Panc1 (cell line): ENCODE measurements around the gene SKIC2. TPM values are rescaled to one million over a fixed set of nuclear protein-coding genes. Genes with fewer than 3 reads are reported as not detected.
"Not testable (repeated sequence)": the region's sequence is repeated elsewhere in the genome, so short reads cannot be mapped to it uniquely, and the experiment has no call there.

Source experiments
- ATAC-seq: fragments of 200-7000 bp; cut with Tn5 transposase; 2 replicates; pipeline ENCODE4 v1.9.1; 2020; ENCODE audit warnings: mild to moderate bottlenecking, moderate library complexity
- BruUV-seq: library from RNA; stranded (reverse); fragments of 400-500 nt; replicated peaks from 2 replicates; lab custom pipeline; 2021; lab: Mats Ljungman, UMichigan
- CTCF ChIA-PET: fragments of 300-600 bp; sonication (Branson Sonifier 250); formaldehyde crosslinking; loops from one replicate; lab custom pipeline; 2022; ENCODE audit warnings: antibody characterized with exemption; lab: Charles Lee
- POLR2A ChIA-PET: fragments of 300-600 bp; sonication (Branson Sonifier 250); formaldehyde crosslinking; loops from one replicate; lab custom pipeline; 2022; ENCODE audit warnings: antibody characterized with exemption; lab: Charles Lee
- DNase-seq: peaks from one replicate; pipeline ENCODE4 v3.0.0-alpha.2; 2010; ENCODE audit warnings: low read depth, low spot score
- H3K27ac ChIP-seq: 2 replicates; pipeline ENCODE4 v1.5.1; 2011; ENCODE audit warnings: mild to moderate bottlenecking, low read length, inconsistent platforms
- H3K27me3 ChIP-seq: fragments of 200-500 bp; sonication (Bioruptor generic); 2 replicates; pipeline ENCODE4 v1.6.0; 2014; ENCODE audit warnings: low read length, inconsistent platforms; ENCODE audit not compliant: control insufficient read depth, insufficient read depth
- H3K36me3 ChIP-seq: fragments of 200-500 bp; sonication (Bioruptor generic); 2 replicates; pipeline ENCODE4 v1.5.1; 2014; ENCODE audit warnings: inconsistent platforms, mild to moderate bottlenecking, low read length, moderate library complexity; ENCODE audit not compliant: control insufficient read depth, insufficient read depth
- H3K4me1 ChIP-seq: 2 replicates; pipeline ENCODE4 v1.5.1; 2011; ENCODE audit warnings: inconsistent platforms, mild to moderate bottlenecking, low read length, moderate library complexity; ENCODE audit not compliant: control insufficient read depth, insufficient read depth
- H3K4me3 ChIP-seq, 2 experiments: 2 replicates each; pipeline ENCODE4 v1.5.1; 2011 to 2012; ENCODE audit warnings: low read depth in 2 of 2, low read length in 2 of 2, mild to moderate bottlenecking in 2 of 2, inconsistent platforms in 1 of 2, moderate library complexity in 1 of 2
- H3K9me3 ChIP-seq: fragments of 200-500 bp; sonication (Bioruptor generic); 2 replicates; pipeline ENCODE4 v1.5.1; 2014; ENCODE audit warnings: low read depth, mild to moderate bottlenecking, inconsistent platforms, low read length, moderate library complexity; ENCODE audit not compliant: control insufficient read depth, insufficient read depth
- in situ Hi-C: cut with HindIII; loops from 2 replicates; pipeline ENCODE4 v1.10.0; 2016; ENCODE audit warnings: low sequenced_read_pairs, low pct_unique_long_range_greater_than_20kb
- intact Hi-C: fragments of 100-400 bp; cut with micrococcal nuclease; formaldehyde crosslinking; loops from one replicate; pipeline ENCODE4 v1.10.0; 2022; ENCODE audit not compliant: unreplicated experiment
- total RNA-seq: library from RNA; stranded (reverse); gene quantifications from one replicate; pipeline ENCODE4 v1.2.1, GENCODE V29; 2021; ENCODE audit not compliant: unreplicated experiment

SKIC2 gene
- total RNA-seq, 1 experiment from 2014 or later, result 121 TPM

- ATAC-seq, BruUV-seq, H3K36me3 ChIP-seq, DNase-seq, H3K4me3 ChIP-seq, in situ Hi-C loops, POLR2A ChIA-PET, CTCF ChIA-PET, H3K9me3 ChIP-seq, H3K27ac ChIP-seq, H3K4me1 ChIP-seq, H3K27me3 ChIP-seq, intact Hi-C loops: not testable (repeated sequence)
Measured at GRCh38 chr6:31980998-31981397, 22.0 kb downstream of the SKIC2 start.

- H3K4me1 ChIP-seq, BruUV-seq, in situ Hi-C loops, POLR2A ChIA-PET, ATAC-seq, H3K4me3 ChIP-seq, intact Hi-C loops, H3K9me3 ChIP-seq, CTCF ChIA-PET, DNase-seq, H3K27ac ChIP-seq, H3K27me3 ChIP-seq, H3K36me3 ChIP-seq: not testable (repeated sequence)
Measured at GRCh38 chr6:31981744-31982143, 22.8 kb downstream of the SKIC2 start, which contains the start of gene C4A. C4A (plus strand) TSS chr6:31982057; CDS start chr6:31982108, 51 bp downstream.

DNA sequence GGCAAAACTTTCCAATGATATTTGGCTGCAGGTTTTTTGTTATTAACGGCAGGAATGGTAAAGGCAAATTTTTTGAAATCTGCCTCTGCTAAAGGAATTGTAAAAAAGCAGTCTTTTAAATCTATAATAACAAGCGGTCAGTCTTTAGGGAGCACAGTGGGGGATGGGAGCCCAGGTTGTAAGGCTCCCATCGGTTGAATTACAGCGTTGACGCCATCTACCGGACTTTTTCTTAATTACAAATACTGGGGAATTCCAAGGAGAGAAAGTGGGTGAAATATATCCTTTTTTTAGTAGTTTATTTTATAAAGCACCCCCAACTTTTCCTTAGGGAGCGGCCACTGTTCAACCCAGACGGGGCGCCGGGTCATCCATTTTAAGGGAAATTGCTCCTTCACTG lies 30.4 kb downstream of the SKIC2 start:
- intact Hi-C loops, H3K36me3 ChIP-seq, in situ Hi-C loops, BruUV-seq, H3K4me3 ChIP-seq, H3K27ac ChIP-seq, CTCF ChIA-PET, DNase-seq, H3K27me3 ChIP-seq, H3K9me3 ChIP-seq, H3K4me1 ChIP-seq, POLR2A ChIA-PET: not testable (repeated sequence)
- peak; percentile 80 for ATAC-seq

- DNase-seq, in situ Hi-C loops, H3K4me1 ChIP-seq, H3K36me3 ChIP-seq, H3K27me3 ChIP-seq, POLR2A ChIA-PET, ATAC-seq, intact Hi-C loops, BruUV-seq, CTCF ChIA-PET, H3K4me3 ChIP-seq, H3K9me3 ChIP-seq, H3K27ac ChIP-seq: not testable (repeated sequence)
Measured at GRCh38 chr6:31994421-31994820, 35.4 kb downstream of the SKIC2 start.

GRCh38 chr6:31996385-31996784 lies 37.4 kb downstream of the SKIC2 start:
- intact Hi-C loops, H3K4me1 ChIP-seq, CTCF ChIA-PET, BruUV-seq, in situ Hi-C loops, H3K27ac ChIP-seq, DNase-seq, H3K36me3 ChIP-seq, H3K9me3 ChIP-seq, ATAC-seq, POLR2A ChIA-PET, H3K27me3 ChIP-seq, H3K4me3 ChIP-seq: not testable (repeated sequence)

- DNase-seq, H3K4me1 ChIP-seq, H3K36me3 ChIP-seq, H3K27ac ChIP-seq, H3K27me3 ChIP-seq, BruUV-seq, in situ Hi-C loops, intact Hi-C loops, H3K4me3 ChIP-seq, CTCF ChIA-PET, POLR2A ChIA-PET, ATAC-seq, H3K9me3 ChIP-seq: not testable (repeated sequence)
Measured at GRCh38 chr6:32002546-32003268, 43.7 kb downstream of the SKIC2 start.

GRCh38 chr6:32003301-32003700 lies 44.3 kb downstream of the SKIC2 start:
- in situ Hi-C loops, intact Hi-C loops, H3K4me3 ChIP-seq, H3K36me3 ChIP-seq, POLR2A ChIA-PET, H3K27ac ChIP-seq, DNase-seq, H3K4me1 ChIP-seq, CTCF ChIA-PET, ATAC-seq, H3K27me3 ChIP-seq, H3K9me3 ChIP-seq, BruUV-seq: not testable (repeated sequence)
